ENCODE data around the gene RBM22. TPM values are rescaled to one million over a fixed set of nuclear protein-coding genes. Genes with fewer than 3 reads are reported as not detected.

RBM22 gene
- total and polyA plus RNA-seq, 2 of the 8 experiments (the other 6 are each of a cell fraction or from before 2014, with no cell fraction given) = 20.8 to 33.9 TPM

DNA sequence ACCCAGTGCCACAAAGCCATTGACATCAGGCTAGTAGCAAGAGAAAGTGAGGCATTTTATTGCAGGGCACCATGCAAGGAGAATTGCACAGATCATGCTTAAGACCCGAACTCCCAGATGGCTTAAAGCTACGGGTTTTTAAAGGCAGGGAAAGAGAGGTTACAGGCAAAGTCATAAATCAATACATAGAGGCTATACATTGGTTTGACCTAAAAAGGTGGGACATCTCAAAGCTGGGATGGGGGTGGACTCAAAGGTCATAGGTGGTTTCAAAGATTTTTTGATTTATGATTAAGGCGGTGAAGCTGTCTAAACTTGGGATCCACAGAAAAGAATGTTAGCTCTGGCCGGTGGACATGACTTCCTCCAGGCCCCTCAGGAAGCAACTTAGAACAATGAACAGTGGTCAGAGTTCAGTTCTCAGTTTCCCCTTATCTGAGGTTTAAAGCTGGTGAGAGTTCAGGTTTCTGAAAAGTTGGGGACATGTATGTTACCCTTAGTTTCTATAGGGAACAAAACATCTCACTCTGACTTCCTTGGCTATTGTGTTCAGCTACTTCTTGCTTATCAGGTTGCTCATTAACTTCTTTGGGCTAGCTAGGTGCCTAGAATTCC is 6.0 kb upstream of the RBM22 start:
- Histone ChIP-seq H2AK5ac (ENCODE audit: low read depth, low read length) (no peak overlapping the region), H2BK15ac (ENCODE audit: low read length) (no peak overlapping the region), H3K27me3 (replicated peaks in 1 of 4; ENCODE audit: control insufficient read depth in 3 of 4, extremely low read depth in 1 of 4, insufficient read depth in 3 of 4, low read length in 3 of 4) (no peaks in the 10 kb centered on the region; a peak in 1 of 7 replicates), H3K79me1 (ENCODE audit: low read depth, low read length) (no peaks in the 10 kb centered on the region), H2AFZ (ENCODE audit: low read length) (no peak overlapping the region), H4K8ac (ENCODE audit: extremely low read depth, insufficient read depth, low read length) (no peak overlapping the region), H4K5ac (ENCODE audit: insufficient read length, low read depth, low read length) (no peak overlapping the region), H3K4me1 (replicated peaks in 1 of 4; ENCODE audit: control insufficient read depth in 3 of 4, insufficient read depth in 4 of 4, low read length in 3 of 4) (peaks cover 0 to 2% (median 0%) of the 10 kb centered on the region in 4 experiments; a peak in 1 of 7 replicates), H3K56ac (replicated peaks; ENCODE audit: insufficient read length, low read depth, low read length) (no peak overlapping the region), H3K18ac (ENCODE audit: extremely low read depth, low read length) (no peak overlapping the region), H3K4me2 (ENCODE audit: insufficient read depth in 1 of 2, low read depth in 2 of 2, low read length in 2 of 2) (no peak overlapping the region), H2BK5ac (ENCODE audit: low read depth, low read length) (no peak overlapping the region), H3K14ac (ENCODE audit: insufficient read length) (no peak overlapping the region), H3K27ac (ENCODE audit: low read depth, low read length) (no peak overlapping the region), H3K9ac (replicated peaks in 1 of 4; ENCODE audit: extremely low read depth in 1 of 4, low read depth in 3 of 4, low read length in 3 of 4) (no peak overlapping the region), H2BK12ac (ENCODE audit: low read depth, low read length) (no peak overlapping the region), H3K79me2 (ENCODE audit: control insufficient read depth in 1 of 2, insufficient read depth in 2 of 2, low read length in 2 of 2) (no peaks in the 10 kb centered on the region), H3K23me2 (ENCODE audit: low read depth, low read length) (no peaks in the 10 kb centered on the region), H2BK120ac (replicated peaks; ENCODE audit: low read depth, low read length) (no peak overlapping the region), H3K4me3 (ENCODE audit: extremely low read depth in 1 of 4, insufficient read depth in 2 of 4, low read depth in 3 of 4, low read length in 4 of 4) (no peak overlapping the region), H4K91ac (replicated peaks; ENCODE audit: insufficient read length, low read length) (no peak overlapping the region), H2BK20ac (ENCODE audit: low read length) (no peak overlapping the region), H4K20me1 (replicated peaks in 1 of 2; ENCODE audit: control insufficient read depth in 1 of 2, insufficient read depth in 2 of 2, low read length in 2 of 2) (no peaks in the 10 kb centered on the region), H3K4ac (replicated peaks; ENCODE audit: insufficient read length, low read depth, low read length) (no peak overlapping the region), H3K36me3 (ENCODE audit: control insufficient read depth in 2 of 4, insufficient read depth in 4 of 4, low read length in 3 of 4) (peaks cover 4 to 9% (median 7%) of the 10 kb centered on the region in 4 experiments; a peak in 7 of 8 replicates), H3K9me3 (ENCODE audit: insufficient read depth in 2 of 2, low read depth in 1 of 2, low read length in 1 of 2) (no peaks in the 10 kb centered on the region), H3K23ac (ENCODE audit: insufficient read length) (no peak overlapping the region)
- FAIRE-seq = no peak
- no peak for DNase-seq (ENCODE audit: low read depth in 1 of 2, low spot score in 2 of 2)
- WGBS, 2 experiments (ENCODE audit: extremely low coverage in 1 of 2, insufficient coverage in 1 of 2, insufficient read length in 1 of 2, insufficient replicate concordance in 2 of 2, low coverage in 1 of 2, low lambda C conversion rate in 2 of 2, missing lambda C conversion rate in 1 of 2) = 88% methylated on average over 4 of the region's 4 CpGs; no CpG with 5 or more reads in 1 of the 2 experiments
- CTCF ChIA-PET (ENCODE audit: partially characterized antibody) = interaction anchor here (0.6 to 2.7 kb wide), 9 partner anchors 11 to 409 kb away, joined by 3 to 7 read pairs (median 3); partner anchors contain the start of gene IRGM
- POLR2A ChIA-PET (ENCODE audit: partially characterized antibody) = interaction anchor here (1.1 to 1.4 kb wide), 2 partner anchors 36 to 265 kb away, joined by 4 read pairs; no protein-coding TSS in a partner anchor
- TF ChIP-seq CEBPB (IDR thresholded peaks at IDR 0.05; ENCODE audit: low read depth, low read length) (no peak), SP4 (IDR thresholded peaks at IDR 0.05; ENCODE audit: low read length) (no peak), ASH2L (IDR thresholded peaks at IDR 0.05; ENCODE audit: low read length) (no peak), SUZ12 (IDR thresholded peaks at IDR 0.05; ENCODE audit: low read length) (no peak), JUN (IDR thresholded peaks at IDR 0.05; ENCODE audit: low read depth, low read length) (no peak), HDAC2 (IDR thresholded peaks at IDR 0.05; ENCODE audit: borderline replicate concordance in 1 of 2, low read depth in 2 of 2, low read length in 2 of 2) (no peak), SIRT6 (IDR thresholded peaks at IDR 0.05; ENCODE audit: low read length) (no peak), SAP30 (IDR thresholded peaks at IDR 0.05; ENCODE audit: insufficient read depth, insufficient replicate concordance, low read length) (no peak), RAD21 (IDR thresholded peaks at IDR 0.05 in 1 of 2, conservative IDR thresholded peaks at IDR 0.05 in 1 of 2; ENCODE audit: low read depth in 2 of 2, low read length in 2 of 2) (no peak), TBP (IDR thresholded peaks at IDR 0.05; ENCODE audit: low read depth, low read length) (no peak)
- TF ChIP-seq, protein P1, sequence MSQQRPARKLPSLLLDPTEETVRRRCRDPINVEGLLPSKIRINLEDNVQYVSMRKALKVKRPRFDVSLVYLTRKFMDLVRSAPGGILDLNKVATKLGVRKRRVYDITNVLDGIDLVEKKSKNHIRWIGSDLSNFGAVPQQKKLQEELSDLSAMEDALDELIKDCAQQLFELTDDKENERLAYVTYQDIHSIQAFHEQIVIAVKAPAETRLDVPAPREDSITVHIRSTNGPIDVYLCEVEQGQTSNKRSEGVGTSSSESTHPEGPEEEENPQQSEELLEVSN (IDR thresholded peaks at IDR 0.05) = no peak

Data from H1 (cell line).